Dermis blood vessel endothelial cell (primary cell): ENCODE data around the gene ADD1. TPM values are rescaled to one million over a fixed set of nuclear protein-coding genes. Genes with fewer than 3 reads are reported as not detected.

ENCODE experiments used
- DNase-seq: peaks from one replicate; pipeline ENCODE4 v3.0.0; 2010
- total RNA-seq: library from RNA; depleted of rRNA; stranded (reverse); fragments of >200 nt; gene quantifications from 2 replicates; pipeline ENCODE4 v1.2.3, GENCODE V29; 2014

ADD1 gene
- total RNA-seq, 1 donor from 2014 or later: 168 TPM

DNA sequence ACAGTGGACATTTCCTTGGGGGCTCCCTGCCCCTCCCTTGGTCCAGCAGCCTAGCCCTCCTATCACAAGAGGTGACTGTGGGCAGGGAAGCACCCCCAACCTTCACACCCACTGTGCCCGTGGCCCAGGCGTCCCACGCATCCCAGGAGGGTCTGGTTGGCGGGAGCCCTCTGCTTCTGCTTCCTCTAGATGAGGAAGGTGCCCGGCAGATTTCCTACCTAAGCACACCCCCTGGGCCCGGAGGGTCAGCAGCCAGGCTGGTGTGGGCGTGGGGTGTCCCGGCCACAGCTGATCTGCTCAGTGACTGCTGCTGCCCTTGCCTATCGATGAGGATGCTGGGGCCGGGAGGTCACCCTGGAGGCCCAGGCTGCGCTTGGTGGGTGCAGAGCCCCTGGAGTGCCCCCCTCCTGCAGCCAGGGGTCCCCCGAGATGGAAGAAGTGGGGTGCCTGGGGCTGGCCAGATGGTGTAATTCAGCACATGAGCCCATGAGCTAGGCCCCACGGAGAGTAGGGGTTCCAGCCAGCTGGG lies 38.6 kb upstream of the ADD1 start:
- no peak for DNase-seq

DNA sequence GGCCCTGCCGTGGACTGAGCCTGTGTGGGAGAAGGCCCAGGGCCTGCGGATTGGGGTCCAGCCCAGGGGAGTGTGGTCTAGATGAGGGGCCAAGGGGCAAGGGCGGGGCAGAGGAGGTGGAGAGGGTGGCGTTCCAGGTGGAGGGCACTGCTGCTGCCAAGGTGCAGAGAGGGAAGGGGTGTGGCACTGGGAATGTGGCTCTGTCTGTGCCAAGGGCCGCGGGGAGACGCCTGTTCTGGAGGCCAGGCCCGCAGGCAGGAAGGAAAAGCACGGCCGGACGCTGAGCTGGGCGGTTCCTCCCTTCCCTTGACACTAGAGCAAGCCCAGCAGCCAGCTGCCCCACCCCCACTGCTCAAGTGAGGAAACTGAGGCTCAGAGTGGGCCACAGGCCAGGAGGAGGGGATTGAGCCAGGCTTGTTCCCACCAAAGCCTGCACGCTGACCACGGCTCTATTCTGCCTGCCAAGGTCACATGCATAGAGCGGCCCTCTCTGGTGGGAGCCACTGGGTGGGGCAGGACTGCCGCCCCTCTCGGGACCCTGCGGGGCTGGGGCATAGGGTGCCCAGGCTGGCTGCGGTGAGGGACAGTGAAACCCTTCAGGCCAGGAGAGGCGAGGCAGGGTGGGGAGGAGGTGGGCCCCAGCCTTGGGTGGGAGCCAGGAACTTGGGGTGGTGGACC lies 37.8 kb upstream of the ADD1 start:
- DNase-seq: peak; percentile 58

DNA sequence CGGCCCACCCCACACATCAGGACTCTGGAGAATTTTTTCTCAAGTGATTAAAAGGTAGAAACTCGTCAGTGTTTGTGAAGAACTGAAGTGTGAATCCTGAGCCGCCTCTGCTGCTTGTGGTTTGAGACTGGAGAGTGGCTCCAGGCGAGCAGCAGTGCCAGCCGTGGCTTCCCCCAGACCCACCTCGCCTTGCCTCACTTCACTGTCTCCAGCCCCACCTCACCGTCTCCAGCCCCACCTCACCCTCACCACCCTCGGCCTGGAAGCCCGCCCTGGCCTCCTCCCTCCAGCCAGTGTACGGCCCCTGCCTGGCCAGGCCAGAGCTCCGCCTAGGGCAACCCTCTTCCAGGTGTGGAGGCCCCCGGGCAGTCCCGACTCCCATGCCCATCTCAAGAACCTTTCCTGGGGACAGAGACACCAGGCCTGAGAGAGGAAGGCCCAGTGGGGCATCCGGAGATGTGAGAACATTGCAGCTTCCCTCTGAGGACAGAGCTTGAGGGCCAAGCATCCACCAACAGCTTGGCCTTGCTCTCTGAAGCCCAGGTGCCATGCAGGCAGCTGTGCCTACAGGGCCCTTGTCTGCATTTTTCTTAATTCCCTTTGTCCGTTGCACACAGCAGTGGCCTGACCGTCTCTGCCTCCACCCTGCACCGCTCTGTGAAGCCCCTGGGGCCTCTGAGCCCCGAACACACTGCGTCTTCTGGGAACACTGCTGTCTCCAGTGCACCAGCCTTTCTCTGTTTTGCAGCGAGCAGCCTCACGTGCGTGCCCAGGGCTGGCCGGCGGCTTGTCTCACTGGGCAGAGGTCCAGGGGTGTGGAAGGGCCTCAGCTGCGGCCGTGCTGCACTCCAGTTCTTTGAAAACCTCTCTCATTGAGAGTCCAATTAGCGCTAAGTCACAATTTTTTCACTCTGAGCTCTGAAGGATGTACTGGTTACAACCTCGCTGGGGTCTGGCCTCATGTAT lies 37.0 kb upstream of the ADD1 start:
- peak; percentile 67 for DNase-seq

- DNase-seq: no peak
Observed at GRCh38 chr4:2807571-2807970, 36.1 kb upstream of the ADD1 start.

DNA sequence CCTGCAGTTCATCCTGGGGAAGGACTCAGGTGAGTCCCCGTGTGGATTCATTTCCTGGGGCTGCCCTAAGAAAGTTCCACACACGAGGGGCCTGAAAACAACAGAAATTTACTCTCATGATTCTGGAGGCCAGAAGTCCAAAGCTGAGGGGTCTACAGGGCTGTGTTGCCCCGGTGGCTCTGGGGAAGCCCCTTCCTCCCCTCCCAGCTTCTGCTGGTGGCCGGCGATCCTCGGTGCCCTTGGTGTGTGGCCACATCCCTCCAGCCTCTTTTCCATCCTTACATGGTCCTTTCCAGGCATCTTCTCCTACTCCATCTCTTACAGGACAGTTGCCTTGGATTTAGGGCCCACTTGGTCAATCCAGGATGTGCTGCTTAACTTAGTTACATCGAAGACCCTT lies 35.6 kb upstream of the ADD1 start:
- DNase-seq: no peak

GRCh38 chr4:2809610-2810180 lies 33.9 kb upstream of the ADD1 start:
- DNase-seq: no peak

- no peak for DNase-seq
Observed at GRCh38 chr4:2810388-2810787, 33.3 kb upstream of the ADD1 start.

- DNase-seq: peak; percentile 72
Observed at GRCh38 chr4:2811830-2812611, 31.6 kb upstream of the ADD1 start.

GRCh38 chr4:2812612-2813354 lies 30.9 kb upstream of the ADD1 start:
- peak; percentile 43 for DNase-seq

DNA sequence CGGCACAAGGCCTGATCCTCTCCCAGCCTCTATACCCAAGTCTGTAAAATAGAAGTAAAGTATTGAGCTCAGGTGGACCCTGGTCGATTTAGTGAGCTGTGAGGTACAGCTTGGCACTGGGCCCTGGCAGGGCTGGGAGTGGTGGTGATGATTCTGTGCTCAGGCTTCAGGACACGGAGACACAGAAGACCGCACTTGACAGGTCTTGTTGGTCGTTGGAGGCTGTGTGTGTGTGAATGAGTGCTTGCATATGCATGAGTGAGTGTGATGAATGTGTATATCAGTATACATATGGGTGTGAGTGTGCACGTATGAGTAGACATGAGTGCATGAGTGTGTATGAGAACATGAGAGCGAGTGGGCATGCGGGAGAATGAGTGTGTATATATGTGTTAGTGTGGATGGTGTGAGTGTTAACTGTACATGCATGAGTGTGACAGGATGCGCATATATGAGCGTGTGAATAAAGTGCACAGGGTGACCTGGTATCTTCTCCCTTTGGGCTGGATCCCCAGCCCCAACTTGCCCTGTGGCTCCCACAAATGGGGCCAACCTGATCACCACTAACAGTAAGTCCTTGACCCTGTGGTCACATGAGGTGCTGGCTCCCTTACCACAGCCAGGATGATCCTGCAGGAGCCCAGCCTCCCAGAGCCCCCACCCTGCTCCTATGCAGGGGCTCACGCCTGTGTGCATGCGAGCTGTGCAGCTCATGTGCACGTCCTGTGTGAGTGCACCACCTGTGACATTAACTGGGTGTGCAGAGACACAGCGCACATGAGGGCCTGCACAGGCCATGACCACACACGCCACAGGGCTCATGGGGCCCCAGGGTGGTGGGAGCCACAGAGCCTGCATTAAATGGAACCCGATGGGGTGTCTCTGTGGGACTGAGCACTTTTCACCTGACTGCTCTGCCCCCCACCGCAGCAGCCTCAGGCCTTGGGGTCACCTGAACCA lies 29.9 kb upstream of the ADD1 start:
- DNase-seq: peak; percentile 21

DNA sequence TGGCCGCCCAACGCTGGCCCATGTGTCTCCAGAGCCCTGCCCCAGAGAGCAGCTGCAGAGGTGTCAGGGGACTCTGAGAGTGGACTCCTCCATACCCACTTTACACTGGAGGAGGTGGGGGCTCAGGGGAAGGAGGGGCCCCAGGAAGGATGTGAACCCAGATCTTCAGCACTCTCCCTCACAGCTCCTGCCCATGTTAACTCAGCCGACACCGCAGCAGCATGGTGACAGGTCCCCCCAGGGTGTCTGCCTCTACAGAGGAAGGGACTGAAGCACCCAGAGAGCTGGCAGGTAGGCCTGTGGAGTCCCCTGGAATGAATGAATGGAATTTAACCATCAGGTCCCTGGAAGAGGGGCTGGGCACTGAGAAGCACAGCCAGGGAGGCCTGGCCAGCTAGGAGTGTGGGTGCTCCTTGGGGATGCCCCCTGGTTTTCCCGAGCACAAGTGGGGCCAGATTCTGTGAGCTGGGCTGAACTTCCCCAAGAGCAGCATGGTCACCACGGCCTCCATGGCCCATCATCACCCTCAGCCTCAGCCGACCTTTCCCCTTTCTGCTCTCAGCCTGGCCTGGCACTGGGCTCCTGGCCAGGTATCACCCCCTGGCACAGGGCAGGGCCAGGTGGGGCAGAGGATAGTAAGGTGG lies 28.9 kb upstream of the ADD1 start:
- DNase-seq: no peak

GRCh38 chr4:2816401-2816954 lies 27.2 kb upstream of the ADD1 start:
- DNase-seq: no peak

- DNase-seq: no peak
Observed at GRCh38 chr4:2817137-2817536, 26.5 kb upstream of the ADD1 start.

DNA sequence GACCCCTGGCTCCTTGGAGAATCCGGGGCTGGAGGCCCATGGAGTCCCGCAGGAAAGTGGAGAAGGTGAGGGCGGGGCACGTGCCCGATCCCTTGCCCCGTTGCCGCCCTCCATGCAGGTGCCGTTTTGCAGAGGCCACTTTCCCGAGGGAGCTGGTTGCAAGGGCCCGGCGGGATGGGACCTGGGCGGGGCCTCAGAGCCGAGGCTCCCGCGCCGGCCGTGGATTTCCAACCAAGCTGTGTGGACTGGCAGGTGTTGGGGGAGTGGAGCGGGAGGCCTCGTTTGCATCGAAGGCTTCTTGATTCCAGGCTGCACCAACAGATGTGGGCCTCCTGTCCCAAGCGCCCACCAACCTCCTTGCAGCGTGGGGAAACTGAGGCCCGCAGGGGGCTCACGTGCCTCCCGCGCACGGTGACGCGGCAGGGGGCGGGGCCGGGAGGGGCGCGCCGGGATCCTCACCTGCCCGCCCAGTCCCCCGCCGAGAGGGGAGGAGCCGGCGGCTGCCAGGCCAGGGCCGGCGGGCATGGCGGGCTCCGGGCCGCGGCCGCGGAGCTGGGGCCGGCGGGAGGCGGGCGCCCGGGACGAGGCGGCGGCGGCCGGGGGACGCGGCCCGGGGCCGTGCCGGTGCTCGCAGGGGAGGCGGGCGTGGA lies 25.8 kb upstream of the ADD1 start:
- peak; percentile 36 for DNase-seq

- no peak for DNase-seq
Observed at GRCh38 chr4:2818351-2818939, 25.2 kb upstream of the ADD1 start.

DNA sequence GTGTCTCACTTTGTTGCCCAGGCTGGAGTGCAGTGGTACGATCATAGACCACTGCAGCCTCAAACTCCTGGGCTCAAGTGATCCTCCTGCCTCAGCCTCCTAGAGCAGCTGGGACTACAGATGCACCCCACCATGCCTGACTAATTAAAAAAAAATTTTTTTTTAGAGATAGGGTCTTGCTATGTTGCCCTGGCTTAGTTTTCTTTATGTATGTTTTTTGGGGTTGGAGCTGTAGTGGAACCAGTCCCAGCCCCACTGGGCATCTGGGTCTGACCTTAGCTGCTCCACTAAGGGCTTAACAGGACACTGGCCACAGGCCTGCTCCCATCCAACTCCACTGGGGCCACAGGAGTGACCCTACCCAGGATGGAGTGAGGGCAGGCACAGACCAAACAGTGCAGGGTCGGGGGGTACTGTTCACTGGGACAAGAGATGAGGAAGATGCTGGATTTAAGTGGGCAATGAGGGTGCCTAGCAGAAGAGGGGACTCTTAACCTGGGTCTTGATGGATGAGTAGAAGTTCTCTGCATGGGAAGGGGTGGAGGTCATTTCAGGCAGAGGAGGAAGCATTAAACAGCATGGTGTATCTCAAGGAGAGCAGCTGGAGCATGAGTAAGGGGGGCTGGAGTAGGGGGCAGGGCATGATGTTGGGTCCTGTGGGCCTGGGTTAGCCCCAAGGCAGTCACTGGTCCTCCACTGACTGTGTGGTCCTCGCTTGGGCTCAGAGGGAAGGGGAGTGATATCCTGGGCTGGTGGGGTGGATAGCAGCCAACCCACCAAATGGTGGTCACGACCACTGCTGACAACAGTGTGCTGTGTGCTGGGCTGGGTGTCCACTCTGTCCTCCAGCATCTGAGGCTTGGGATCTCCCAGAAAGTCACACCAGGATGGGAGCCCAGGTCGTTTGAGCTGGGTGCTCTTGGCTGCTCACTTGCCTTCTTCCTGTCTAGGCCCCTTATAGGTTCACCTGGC lies 24.1 kb upstream of the ADD1 start:
- no peak for DNase-seq

GRCh38 chr4:2820216-2820982 lies 23.2 kb upstream of the ADD1 start:
- DNase-seq: no peak
